Activated naive CD8-positive, alpha-beta T cell (primary cell): ENCODE results near the gene GNB5.
"Not testable (repeated sequence)": the region's sequence is repeated elsewhere in the genome, so short reads cannot be mapped to it uniquely, and the experiment has no call there.

Source experiments
- H3K27ac Mint-ChIP-seq: one replicate; pipeline ENCODE4 v1.8.0; 2021; ENCODE audit warnings: mixed read lengths
- H3K27me3 Mint-ChIP-seq: one replicate; pipeline ENCODE4 v1.8.0; 2021; ENCODE audit warnings: mixed read lengths
- H3K36me3 Mint-ChIP-seq: one replicate; pipeline ENCODE4 v1.8.0; 2021; ENCODE audit warnings: mixed read lengths
- H3K4me1 Mint-ChIP-seq: one replicate; pipeline ENCODE4 v1.8.0; 2021; ENCODE audit warnings: low read depth, mixed read lengths
- H3K4me3 Mint-ChIP-seq: one replicate; pipeline ENCODE4 v1.8.0; 2021; ENCODE audit warnings: mild to moderate bottlenecking, mixed read lengths
- H3K9me3 Mint-ChIP-seq: one replicate; pipeline ENCODE4 v1.8.0; 2021; ENCODE audit warnings: low read depth, mixed read lengths

GNB5 gene

GRCh38 chr15:52191207-52191606 lies at the start of gene GNB5:
TSS of gene GNB5 (minus strand) at chr15:52191392. CDS start at chr15:52184676, 6,716 bp downstream.
- H3K27ac Mint-ChIP-seq, result no peak within 1 kb of the TSS

GRCh38 chr15:52240166-52240565 lies 49.0 kb upstream of the GNB5 start:
- H3K27me3 Mint-ChIP-seq, result no peaks in the 10 kb centered on the region
- H3K36me3 Mint-ChIP-seq, result no peaks in the 10 kb centered on the region
- no peaks in the 10 kb centered on the region for H3K9me3 Mint-ChIP-seq
- peaks cover 19% of the 10 kb centered on the region for H3K4me1 Mint-ChIP-seq
- no peak overlapping the region for H3K27ac Mint-ChIP-seq
- H3K4me3 Mint-ChIP-seq, result no peak overlapping the region

More at GRCh38 chr15:52191207-52191606, at the start of gene GNB5:
- H3K9me3 Mint-ChIP-seq, result no peaks in the 10 kb centered on the region
- no peaks in the 10 kb centered on the region for H3K36me3 Mint-ChIP-seq
- H3K4me1 Mint-ChIP-seq, result no peaks in the 10 kb centered on the region
- H3K27me3 Mint-ChIP-seq, result no peaks in the 10 kb centered on the region
- no peak within 1 kb of the TSS for H3K4me3 Mint-ChIP-seq

GRCh38 chr15:52238989-52239525 lies 47.9 kb upstream of the GNB5 start:
- not testable (repeated sequence) for H3K36me3 Mint-ChIP-seq, H3K27ac Mint-ChIP-seq, H3K27me3 Mint-ChIP-seq, H3K4me3 Mint-ChIP-seq, H3K9me3 Mint-ChIP-seq
- H3K4me1 Mint-ChIP-seq, result peaks cover 29% of the 10 kb centered on the region

DNA sequence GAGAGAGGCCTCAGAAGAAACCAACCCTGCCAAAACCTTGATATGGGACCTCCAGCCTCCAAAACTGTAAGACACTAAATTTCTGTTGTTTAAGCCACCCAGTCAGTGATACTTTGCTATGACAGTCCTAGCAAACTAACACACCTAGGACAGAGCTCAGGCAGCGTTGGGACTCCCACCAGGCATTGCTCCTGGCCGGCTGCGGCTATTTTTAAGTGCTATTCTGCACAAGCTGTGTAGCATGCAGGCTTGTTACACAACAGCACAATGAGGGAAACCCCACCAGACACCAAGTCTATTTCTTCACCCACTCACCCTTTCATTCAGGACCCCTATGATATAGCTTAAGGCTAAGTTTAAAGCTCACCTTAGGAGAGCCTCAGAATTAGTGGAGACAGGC lies 47.0 kb upstream of the GNB5 start:
- no peaks in the 10 kb centered on the region for H3K36me3 Mint-ChIP-seq
- H3K27me3 Mint-ChIP-seq, result no peaks in the 10 kb centered on the region
- H3K4me1 Mint-ChIP-seq, result peaks cover 38% of the 10 kb centered on the region
- no peak overlapping the region for H3K27ac Mint-ChIP-seq
- H3K9me3 Mint-ChIP-seq, result no peaks in the 10 kb centered on the region
- no peak overlapping the region for H3K4me3 Mint-ChIP-seq

- Mint-ChIP-seq H3K9me3 (no peaks in the 10 kb centered on the region), H3K4me3 (no peak overlapping the region), H3K27me3 (no peaks in the 10 kb centered on the region), H3K27ac (no peak overlapping the region), H3K36me3 (no peaks in the 10 kb centered on the region), H3K4me1 (peaks cover 38% of the 10 kb centered on the region)
These were observed 44.8 kb upstream of the GNB5 start for GRCh38 chr15:52236013-52236412.

DNA sequence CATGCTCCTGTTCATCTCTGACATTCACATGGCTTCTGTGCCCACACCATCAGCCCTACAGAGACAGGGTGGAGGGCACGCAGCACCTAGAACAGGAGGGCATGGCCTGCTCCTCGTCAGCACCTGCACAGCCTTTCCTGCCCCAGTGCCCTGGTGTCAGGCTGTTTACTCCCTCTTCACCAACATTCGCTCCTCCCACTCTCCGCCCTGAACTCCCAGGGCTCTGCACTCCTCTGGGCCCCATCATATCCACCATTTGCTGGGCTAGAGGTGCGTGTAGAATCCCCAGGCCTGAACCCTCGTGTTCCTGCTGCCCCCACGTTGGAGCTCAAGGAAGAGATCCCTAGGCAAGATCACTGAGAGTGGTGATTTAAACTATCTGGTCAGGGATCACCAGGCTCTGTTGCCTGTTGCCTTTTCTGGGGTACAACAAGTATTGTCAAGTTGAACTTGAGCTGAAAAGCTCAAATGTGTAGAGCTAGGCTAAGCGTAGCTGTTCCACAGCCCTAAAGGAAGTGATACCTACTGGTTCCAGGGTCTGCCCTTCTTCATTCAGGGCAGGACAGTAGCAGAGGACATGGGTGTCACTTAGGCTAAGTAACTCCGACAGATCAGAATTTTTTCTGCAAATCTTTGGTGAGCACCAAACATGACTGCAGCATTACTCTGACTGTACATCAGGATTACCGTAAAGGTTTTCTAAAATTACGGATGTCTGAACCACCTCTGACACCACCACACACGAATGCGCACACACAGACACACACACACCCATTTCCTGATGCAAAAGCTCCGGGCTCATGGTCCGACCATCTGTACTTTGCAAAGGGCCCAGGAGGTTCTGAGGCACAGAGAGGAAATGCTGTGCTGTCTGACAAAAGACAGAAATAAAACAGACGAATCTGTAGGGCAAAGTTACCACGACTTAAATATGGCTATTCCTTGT lies 43.7 kb upstream of the GNB5 start:
- Mint-ChIP-seq H3K9me3 (no peaks in the 10 kb centered on the region), H3K36me3 (no peaks in the 10 kb centered on the region), H3K4me3 (peak overlapping the region; percentile 27), H3K27ac (peak overlapping the region; percentile 86), H3K4me1 (peaks cover 38% of the 10 kb centered on the region), H3K27me3 (no peaks in the 10 kb centered on the region)

GRCh38 chr15:52233405-52233804 lies 42.2 kb upstream of the GNB5 start:
- Mint-ChIP-seq H3K36me3 (no peaks in the 10 kb centered on the region), H3K27ac (peak overlapping the region; percentile 83), H3K9me3 (no peaks in the 10 kb centered on the region), H3K4me1 (peaks cover 38% of the 10 kb centered on the region), H3K4me3 (no peak overlapping the region), H3K27me3 (no peaks in the 10 kb centered on the region)

- H3K4me1 Mint-ChIP-seq, result peaks cover 38% of the 10 kb centered on the region
These were observed 41.1 kb upstream of the GNB5 start for GRCh38 chr15:52232327-52232726.

DNA sequence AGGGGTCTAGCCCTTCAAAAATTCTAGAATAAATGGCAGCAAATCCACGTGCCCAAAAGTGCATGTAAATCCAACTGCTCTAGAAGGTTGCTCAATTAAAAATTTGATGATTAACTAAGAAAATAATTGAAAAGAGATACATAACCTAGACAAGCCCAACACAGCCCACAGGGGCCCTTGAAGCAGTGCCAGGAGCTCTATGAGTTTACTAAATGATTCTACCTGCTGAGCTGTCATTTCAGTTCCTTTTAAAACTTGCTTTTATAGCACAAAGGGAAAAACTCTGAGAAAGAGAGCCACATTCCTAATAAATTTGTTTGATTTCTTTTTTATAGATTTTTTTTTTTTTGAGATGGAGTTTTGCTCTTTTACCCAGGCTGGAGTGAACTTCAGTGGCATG lies 38.9 kb upstream of the GNB5 start:
- Mint-ChIP-seq H3K4me1 (peaks cover 26% of the 10 kb centered on the region), H3K27ac (no peak overlapping the region), H3K27me3 (no peaks in the 10 kb centered on the region), H3K9me3 (no peaks in the 10 kb centered on the region), H3K36me3 (no peaks in the 10 kb centered on the region), H3K4me3 (no peak overlapping the region)

More at GRCh38 chr15:52232327-52232726, 41.1 kb upstream of the GNB5 start:
- H3K9me3 Mint-ChIP-seq, result no peaks in the 10 kb centered on the region
- H3K4me3 Mint-ChIP-seq, result no peak overlapping the region
- H3K27me3 Mint-ChIP-seq, result no peaks in the 10 kb centered on the region
- no peak overlapping the region for H3K27ac Mint-ChIP-seq
- no peaks in the 10 kb centered on the region for H3K36me3 Mint-ChIP-seq

- Mint-ChIP-seq H3K36me3 (no peaks in the 10 kb centered on the region), H3K4me1 (peaks cover 16% of the 10 kb centered on the region), H3K27ac (no peak overlapping the region), H3K27me3 (no peaks in the 10 kb centered on the region), H3K4me3 (no peak overlapping the region), H3K9me3 (no peaks in the 10 kb centered on the region)
These were observed 37.7 kb upstream of the GNB5 start for GRCh38 chr15:52228921-52229320.

- H3K27ac Mint-ChIP-seq, result no peak overlapping the region
- no peaks in the 10 kb centered on the region for H3K27me3 Mint-ChIP-seq
- no peaks in the 10 kb centered on the region for H3K9me3 Mint-ChIP-seq
- no peak overlapping the region for H3K4me3 Mint-ChIP-seq
- H3K4me1 Mint-ChIP-seq, result peaks cover 11% of the 10 kb centered on the region
- H3K36me3 Mint-ChIP-seq, result no peaks in the 10 kb centered on the region
These were observed 36.3 kb upstream of the GNB5 start for GRCh38 chr15:52227456-52227855.

- Mint-ChIP-seq H3K36me3 (no peaks in the 10 kb centered on the region), H3K9me3 (no peaks in the 10 kb centered on the region), H3K4me3 (no peak overlapping the region), H3K27me3 (no peaks in the 10 kb centered on the region), H3K27ac (no peak overlapping the region), H3K4me1 (peaks cover 21% of the 10 kb centered on the region)
These were observed 34.0 kb upstream of the GNB5 start for GRCh38 chr15:52225230-52225629.

- Mint-ChIP-seq H3K9me3 (no peaks in the 10 kb centered on the region), H3K4me1 (peaks cover 21% of the 10 kb centered on the region), H3K4me3 (no peak overlapping the region), H3K27me3 (no peaks in the 10 kb centered on the region), H3K27ac (no peak overlapping the region), H3K36me3 (no peaks in the 10 kb centered on the region)
These were observed 33.0 kb upstream of the GNB5 start for GRCh38 chr15:52224211-52224610.

DNA sequence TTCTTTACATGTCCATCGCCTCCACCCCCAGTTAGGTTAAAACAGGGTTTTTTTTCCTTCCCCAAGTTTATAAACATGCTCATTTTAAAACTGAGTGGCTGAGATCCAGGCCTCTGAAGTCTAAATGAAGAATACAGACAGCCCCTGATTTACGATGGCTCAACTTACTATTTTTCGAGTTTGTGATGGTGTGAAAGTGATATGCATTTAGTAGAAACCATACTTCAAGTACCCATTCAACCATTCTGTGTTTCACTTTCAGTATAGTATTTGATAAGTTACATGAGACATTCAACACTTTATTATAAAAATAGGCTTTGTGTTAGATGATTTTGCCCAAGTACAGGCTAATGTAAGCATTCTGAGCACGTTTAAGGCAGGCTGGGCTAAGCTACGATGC lies 30.5 kb upstream of the GNB5 start:
- Mint-ChIP-seq H3K36me3 (no peaks in the 10 kb centered on the region), H3K27ac (peak overlapping the region; percentile 91), H3K9me3 (no peaks in the 10 kb centered on the region), H3K27me3 (no peaks in the 10 kb centered on the region), H3K4me1 (peaks cover 21% of the 10 kb centered on the region), H3K4me3 (peak overlapping the region; percentile 81)

DNA sequence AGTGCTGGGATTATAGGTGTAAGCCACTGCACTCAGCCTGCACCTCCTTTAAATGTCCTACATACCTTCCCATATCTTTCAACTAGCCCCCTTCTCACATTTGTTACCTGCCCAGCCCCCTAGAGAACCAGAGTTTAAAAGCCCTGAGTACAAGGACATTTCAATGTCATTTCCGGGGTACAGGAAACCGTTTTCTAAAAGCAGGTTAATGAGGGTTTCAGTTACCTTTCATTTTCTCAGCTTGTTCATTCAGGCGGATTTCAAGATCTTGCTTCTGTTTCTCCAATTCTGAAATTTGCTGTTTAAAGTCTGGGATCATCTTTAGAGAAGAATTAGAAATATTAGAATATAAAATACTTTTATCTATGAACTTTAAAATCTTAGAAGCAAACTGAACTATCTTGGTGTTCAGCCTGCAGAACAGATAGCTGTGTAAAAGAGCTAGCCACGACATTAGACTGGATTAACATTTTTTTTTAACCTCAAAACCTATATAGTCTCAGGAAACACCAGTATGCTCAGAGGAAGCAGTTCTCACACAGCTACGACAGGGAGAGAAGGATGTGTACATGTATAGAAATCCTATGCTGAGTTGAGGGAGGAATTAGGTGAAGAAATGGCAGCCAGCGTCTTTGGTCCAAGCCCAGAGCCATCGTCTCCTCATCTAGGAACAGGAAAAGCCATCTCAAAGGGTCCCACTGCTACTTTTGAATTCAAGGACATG lies 29.9 kb upstream of the GNB5 start:
- Mint-ChIP-seq H3K27me3 (no peaks in the 10 kb centered on the region), H3K9me3 (no peaks in the 10 kb centered on the region), H3K27ac (peak overlapping the region; percentile 91), H3K36me3 (no peaks in the 10 kb centered on the region), H3K4me1 (peaks cover 21% of the 10 kb centered on the region), H3K4me3 (peak overlapping the region; percentile 81)
